ENCODE data around the gene LSG1. TPM values are rescaled to one million over a fixed set of nuclear protein-coding genes. Genes with fewer than 3 reads are reported as not detected.
A peak's percentile ranks its signal among the peaks of the same experiment; 100 is the strongest.

LSG1 gene
- total RNA-seq, 1 experiment from 2014 or later: 45.8 TPM

- TF ChIP-seq CBFB (CRISPR knock-in tag; IDR thresholded peaks at IDR 0.05; ENCODE audit: low read depth) (no peak), ATF6 (CRISPR knock-in tag; IDR thresholded peaks at IDR 0.05) (no peak), ZNF425 (CRISPR knock-in tag; conservative IDR thresholded peaks at IDR 0.05) (no peak)
Observed at GRCh38 chr3:194691481-194692283, 19.7 kb upstream of the LSG1 start (continued).

- no peaks in the 10 kb centered on the region for H3K36me3 Mint-ChIP-seq
- peaks cover 33% of the 10 kb centered on the region for H3K4me1 Mint-ChIP-seq
- DNase-seq (ENCODE audit: low spot score): no peak
- TF ChIP-seq SMAD4 (CRISPR knock-in tag; IDR thresholded peaks at IDR 0.05) (no peak), GABPB1 (CRISPR knock-in tag; IDR thresholded peaks at IDR 0.05) (peak; percentile 44; the same call in 1 of the 2 replicates), GRHL2 (CRISPR knock-in tag; IDR thresholded peaks at IDR 0.05; ENCODE audit: insufficient replicate concordance, severe bottlenecking) (no peak)
- CTCF ChIA-PET: no interaction called here
- peaks cover 21% of the 10 kb centered on the region for H3K27me3 Mint-ChIP-seq (ENCODE audit: low read depth)
- no peak overlapping the region for H3K4me3 Mint-ChIP-seq
- POLR2A ChIA-PET: interaction anchor here (1.0 kb wide), 1 partner anchor 16 kb away, joined by 3 read pairs; no protein-coding TSS in a partner anchor
- H3K27ac Mint-ChIP-seq: no peak overlapping the region
- no peak for ATAC-seq
- no peaks in the 10 kb centered on the region for H3K9me3 Mint-ChIP-seq
Observed at GRCh38 chr3:194690501-194691372, 18.7 kb upstream of the LSG1 start.

- H3K27ac Mint-ChIP-seq: peak overlapping the region; percentile 62; the same call in 1 of the 2 replicates
- H3K36me3 Mint-ChIP-seq: no peaks in the 10 kb centered on the region
- H3K4me1 Mint-ChIP-seq: peaks cover 38% of the 10 kb centered on the region
- DNase-seq (ENCODE audit: low spot score): no peak
- POLR2A ChIA-PET: no interaction called here
- peaks cover 34% of the 10 kb centered on the region for H3K27me3 Mint-ChIP-seq (ENCODE audit: low read depth)
- TF ChIP-seq USF1 (CRISPR knock-in tag; IDR thresholded peaks at IDR 0.05) (no peak), ZNF396 (CRISPR knock-in tag; IDR thresholded peaks at IDR 0.05; ENCODE audit: borderline replicate concordance) (no peak), NFYB (CRISPR knock-in tag; conservative IDR thresholded peaks at IDR 0.05; ENCODE audit: low read depth) (no peak), ZNF138 (CRISPR knock-in tag; conservative IDR thresholded peaks at IDR 0.05) (no peak), OVOL2 (CRISPR knock-in tag; IDR thresholded peaks at IDR 0.05; ENCODE audit: borderline replicate concordance) (no peak), CTCF (IDR thresholded peaks at IDR 0.05) (no peak)
- H3K9me3 Mint-ChIP-seq: no peaks in the 10 kb centered on the region
- ATAC-seq: no peak
- CTCF ChIA-PET: interaction anchor here (1.2 kb wide), 1 partner anchor 571 kb away, joined by 3 read pairs; no protein-coding TSS in a partner anchor
- no peak overlapping the region for H3K4me3 Mint-ChIP-seq
Observed at GRCh38 chr3:194689493-194689944, 17.5 kb upstream of the LSG1 start.
